H7 (cell line): ENCODE data around the gene TCL1B. TPM values are rescaled to one million over a fixed set of nuclear protein-coding genes. Genes with fewer than 3 reads are reported as not detected.

Experiments used
- DNase-seq: peaks from one replicate; pipeline ENCODE4 v3.0.0; 2012
- H3K27me3 ChIP-seq: 2 replicates; pipeline ENCODE4 v1.6.0; 2011; ENCODE audit warnings: mild to moderate bottlenecking, low read length; ENCODE audit not compliant: control insufficient read depth, insufficient read depth
- H3K36me3 ChIP-seq: replicated peaks from 2 replicates; pipeline ENCODE4 v1.5.1; 2011; ENCODE audit warnings: low read length; ENCODE audit not compliant: control insufficient read depth, insufficient read depth
- H3K4me3 ChIP-seq: 2 replicates; pipeline ENCODE4 v1.5.1; 2011; ENCODE audit warnings: low read depth, mild to moderate bottlenecking, control low read depth, low read length, moderate library complexity; ENCODE audit not compliant: insufficient read depth
- total RNA-seq: library from RNA; depleted of rRNA; stranded (reverse); fragments of >200 nt; shearing (Covaris generic); gene quantifications from 2 replicates; pipeline ENCODE4 v1.2.3, GENCODE V29; 2014; rRNA removed

TCL1B gene
- total RNA-seq, 1 experiment from 2014 or later, result 14.0 TPM

DNA sequence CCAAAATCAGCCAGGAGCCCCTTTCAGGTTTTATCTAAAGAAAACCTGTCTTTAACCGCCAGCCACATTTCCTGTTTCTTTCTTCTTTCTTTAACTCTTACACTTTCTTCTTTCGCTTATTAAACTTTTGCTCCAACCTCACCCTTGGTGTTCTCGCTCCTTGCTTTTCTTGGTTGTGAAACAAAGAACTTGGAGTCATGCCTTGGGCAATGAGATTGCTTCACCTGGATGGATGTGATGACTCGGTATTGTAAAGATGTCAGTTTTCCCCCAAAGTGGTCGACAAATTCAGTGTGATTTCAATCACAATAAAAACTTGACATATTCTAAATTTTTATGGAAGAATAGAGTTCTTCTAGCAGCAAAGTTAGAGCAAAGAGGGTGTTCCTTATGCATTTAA is 43.9 kb downstream of the TCL1B start:
- no peak overlapping the region for H3K4me3 ChIP-seq
- no peaks in the 10 kb centered on the region for H3K27me3 ChIP-seq
- no peaks in the 10 kb centered on the region for H3K36me3 ChIP-seq
- DNase-seq, result no peak

- H3K36me3 ChIP-seq, result no peaks in the 10 kb centered on the region
- H3K27me3 ChIP-seq, result no peaks in the 10 kb centered on the region
- DNase-seq, result no peak
- no peak overlapping the region for H3K4me3 ChIP-seq
Observed at GRCh38 chr14:95733212-95733611, 47.0 kb downstream of the TCL1B start.

DNA sequence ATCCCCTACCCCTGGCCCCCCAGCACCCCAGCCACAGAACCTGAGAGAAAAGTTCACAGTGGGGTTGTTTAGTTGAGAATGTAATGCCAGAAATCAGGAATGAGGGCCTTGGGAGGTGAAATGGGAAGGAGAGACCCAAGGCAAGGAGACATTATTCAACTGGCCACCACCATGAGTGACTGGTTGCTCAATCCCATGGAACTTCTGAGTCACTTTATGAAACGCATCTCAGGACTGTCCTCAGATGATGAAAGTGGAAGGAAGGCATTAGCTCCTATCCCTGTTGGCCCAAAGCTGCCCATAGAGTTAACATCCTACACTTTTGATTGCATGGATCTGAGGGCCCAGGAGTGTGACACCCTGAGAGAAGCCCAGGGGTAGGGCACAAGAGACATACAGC is 53.1 kb downstream of the TCL1B start:
- DNase-seq, result no peak
- Histone ChIP-seq H3K36me3 (no peaks in the 10 kb centered on the region), H3K27me3 (no peaks in the 10 kb centered on the region; the same call in 1 of the 2 replicates), H3K4me3 (no peak overlapping the region)

GRCh38 chr14:95741038-95741490 is 54.8 kb downstream of the TCL1B start:
- DNase-seq, result no peak
- Histone ChIP-seq H3K36me3 (no peaks in the 10 kb centered on the region), H3K4me3 (no peak overlapping the region), H3K27me3 (no peaks in the 10 kb centered on the region; the same call in 1 of the 2 replicates)

DNA sequence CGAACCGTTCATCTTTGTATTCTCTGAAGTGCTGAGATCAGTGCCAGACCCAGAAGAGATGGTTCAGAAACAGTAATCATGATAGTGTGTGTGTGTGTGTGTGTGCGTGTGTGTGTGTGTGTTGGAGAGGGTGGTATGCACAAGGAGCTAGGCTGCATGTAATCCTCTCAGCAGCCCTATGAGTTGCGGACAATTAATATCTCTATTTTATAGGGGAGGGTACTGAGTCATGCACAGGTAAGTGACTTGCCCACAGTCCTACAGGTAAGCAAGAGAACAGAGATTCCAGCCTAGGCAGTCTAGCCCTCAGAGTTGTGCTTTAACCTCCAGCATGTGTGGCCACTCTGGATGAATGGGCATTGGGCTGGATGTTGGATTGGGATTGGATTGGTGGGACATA is 55.6 kb downstream of the TCL1B start:
- DNase-seq, result no peak
- no peaks in the 10 kb centered on the region; the same call in 1 of the 2 replicates for H3K27me3 ChIP-seq
- H3K4me3 ChIP-seq, result no peak overlapping the region
- H3K36me3 ChIP-seq, result no peaks in the 10 kb centered on the region

Other genes with a start within 250 kb of the TCL1B start
- 0.31 and 0.63 TPM in 2 replicates for gene SYNE3, start 169.8 kb upstream of the TCL1B start, total RNA-seq
- 67.1 and 73.1 TPM in 2 replicates for gene GLRX5, start 151.4 kb upstream of the TCL1B start, total RNA-seq
- gene TCL1A, start 27.7 kb downstream of the TCL1B start, total RNA-seq, result 0.33 TPM in 1 of 2 replicates, not detected in the other
- gene TUNAR, start 190.4 kb downstream of the TCL1B start, total RNA-seq, result 14.9 and 21.7 TPM in 2 replicates